Neural progenitor cell (in vitro differentiated cells): ENCODE data around the gene CDC42EP3. TPM values are rescaled to one million over a fixed set of nuclear protein-coding genes. Genes with fewer than 3 reads are reported as not detected.

Source experiments
- DNase-seq: peaks from one replicate; pipeline ENCODE4 v3.0.0-alpha.2; 2016; ENCODE audit warnings: low spot score
- H2AFZ ChIP-seq: fragments of 200-600 bp; sonication (generic); replicated peaks from 2 replicates; pipeline ENCODE4 v1.6.1; 2016; ENCODE audit warnings: antibody characterized with exemption
- H3F3A ChIP-seq: fragments of 200-600 bp; sonication (generic); 2 replicates; pipeline ENCODE4 v1.6.1; 2016; ENCODE audit warnings: antibody characterized with exemption, low read depth
- H3K27ac ChIP-seq: fragments of 200-600 bp; sonication (generic); 2 replicates; pipeline ENCODE4 v1.5.1; 2016; ENCODE audit warnings: mild to moderate bottlenecking
- H3K27me3 ChIP-seq: fragments of 200-600 bp; sonication (generic); 2 replicates; pipeline ENCODE4 v1.6.1; 2016; ENCODE audit warnings: mild to moderate bottlenecking, moderate library complexity
- H3K36me3 ChIP-seq: fragments of 200-600 bp; sonication (generic); 2 replicates; pipeline ENCODE4 v1.5.1; 2016
- H3K4me1 ChIP-seq: fragments of 200-600 bp; sonication (generic); 2 replicates; pipeline ENCODE4 v1.6.1; 2016; ENCODE audit warnings: mixed run types
- H3K4me2 ChIP-seq: fragments of 200-600 bp; sonication (generic); 2 replicates; pipeline ENCODE4 v1.6.1; 2016
- H3K4me3 ChIP-seq: fragments of 200-600 bp; sonication (generic); 2 replicates; pipeline ENCODE4 v1.5.1; 2016
- H3K79me2 ChIP-seq: fragments of 200-600 bp; sonication (generic); 2 replicates; pipeline ENCODE4 v1.6.1; 2016; ENCODE audit warnings: low read depth
- H3K9ac ChIP-seq: fragments of 200-600 bp; sonication (generic); 2 replicates; pipeline ENCODE4 v1.6.1; 2016
- H3K9me3 ChIP-seq: fragments of 200-600 bp; sonication (generic); 2 replicates; pipeline ENCODE4 v1.5.1; 2016; ENCODE audit warnings: low read depth
- H4K20me1 ChIP-seq: fragments of 200-600 bp; sonication (generic); 2 replicates; pipeline ENCODE4 v1.6.1; 2016; ENCODE audit warnings: low read depth
- H3K27ac Mint-ChIP-seq: 3 replicates; pipeline ENCODE4 v1.8.0; 2021; ENCODE audit warnings: mixed read lengths
- H3K27me3 Mint-ChIP-seq: 2 replicates; pipeline ENCODE4 v1.8.0; 2022; ENCODE audit warnings: low read depth, mild to moderate bottlenecking, inconsistent platforms, moderate library complexity, mixed read lengths; ENCODE audit not compliant: insufficient read depth
- H3K36me3 Mint-ChIP-seq: 3 replicates; pipeline ENCODE4 v1.8.0; 2021; ENCODE audit warnings: mixed read lengths
- H3K4me1 Mint-ChIP-seq: 3 replicates; pipeline ENCODE4 v1.8.0; 2021; ENCODE audit warnings: mixed read lengths
- H3K4me3 Mint-ChIP-seq: 3 replicates; pipeline ENCODE4 v1.8.0; 2021; ENCODE audit warnings: mild to moderate bottlenecking, moderate library complexity, mixed read lengths
- H3K9me3 Mint-ChIP-seq: 3 replicates; pipeline ENCODE4 v1.8.0; 2020; ENCODE audit warnings: mixed read lengths
- CTCF ChIP-seq: fragments of 200-600 bp; sonication (generic); IDR thresholded peaks from 2 replicates; pipeline ENCODE4 v1.5.1; 2017; ENCODE audit warnings: antibody characterized with exemption, mild to moderate bottlenecking
- EZH2 ChIP-seq: fragments of 200-600 bp; sonication (generic); IDR thresholded peaks from 2 replicates; pipeline ENCODE4 v1.6.1; 2017; ENCODE audit warnings: antibody characterized with exemption, mild to moderate bottlenecking, moderate library complexity
- EZH2phosphoT487 ChIP-seq: fragments of 200-600 bp; sonication (generic); IDR thresholded peaks from 2 replicates; pipeline ENCODE4 v1.6.1; 2017; ENCODE audit warnings: antibody characterized with exemption
- total RNA-seq: library from RNA; depleted of rRNA; stranded (reverse); fragments of >200 nt; gene quantifications from 2 replicates; pipeline ENCODE4 v1.2.3, GENCODE V29; 2015; ENCODE audit warnings: low replicate concordance

Gene CDC42EP3
- total RNA-seq, 1 donor from 2014 or later = 21.2 TPM

DNA sequence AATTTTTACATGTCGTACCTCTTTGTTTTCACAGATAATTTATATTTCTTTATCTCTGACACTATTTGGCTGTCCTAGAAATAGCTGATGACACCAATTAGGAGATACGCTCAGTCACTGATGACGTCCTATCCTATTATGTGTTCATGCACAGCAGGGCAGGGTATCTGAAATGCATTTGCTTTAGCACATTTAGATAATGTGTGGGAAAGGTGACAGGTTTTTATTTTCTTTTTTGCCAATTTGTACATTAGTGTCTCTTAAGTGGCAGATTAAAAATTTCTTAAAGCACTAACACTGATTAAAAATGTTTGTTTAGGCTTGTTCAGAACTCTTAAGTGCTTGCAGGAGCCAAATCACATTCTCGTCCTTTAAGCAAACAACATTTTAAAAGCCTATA, 39.7 kb downstream of the CDC42EP3 start:
- H3K9me3 Mint-ChIP-seq = no peaks in the 10 kb centered on the region
- DNase-seq = no peak
- TF ChIP-seq CTCF (no peak), EZH2 (no peak), EZH2phosphoT487 (no peak)
- no peak overlapping the region for H3K4me2 ChIP-seq
- no peaks in the 10 kb centered on the region for H3K9me3 ChIP-seq
- H3K27me3 ChIP-seq = no peaks in the 10 kb centered on the region
- no peak overlapping the region for H3K27ac Mint-ChIP-seq
- no peak overlapping the region for H3K4me3 Mint-ChIP-seq
- H3K27ac ChIP-seq = no peak overlapping the region
- no peak overlapping the region for H3K4me3 ChIP-seq
- no peaks in the 10 kb centered on the region for H3K79me2 ChIP-seq
- peaks cover 5% of the 10 kb centered on the region for H3K27me3 Mint-ChIP-seq
- H3F3A ChIP-seq = no peaks in the 10 kb centered on the region
- H3K9ac ChIP-seq = no peak overlapping the region
- H3K36me3 Mint-ChIP-seq = no peaks in the 10 kb centered on the region
- no peak overlapping the region for H2AFZ ChIP-seq
- H3K4me1 Mint-ChIP-seq = peaks cover 11% of the 10 kb centered on the region
- H4K20me1 ChIP-seq = no peaks in the 10 kb centered on the region
- no peaks in the 10 kb centered on the region for H3K36me3 ChIP-seq
- H3K4me1 ChIP-seq = no peaks in the 10 kb centered on the region

- no peak overlapping the region for H3K4me2 ChIP-seq
- no peak overlapping the region for H2AFZ ChIP-seq
- Mint-ChIP-seq H3K4me1 (peaks cover 7% of the 10 kb centered on the region), H3K27ac (no peak overlapping the region), H3K9me3 (no peaks in the 10 kb centered on the region), H3K36me3 (no peaks in the 10 kb centered on the region), H3K27me3 (peaks cover 5% of the 10 kb centered on the region), H3K4me3 (no peak overlapping the region)
- no peaks in the 10 kb centered on the region for H3K79me2 ChIP-seq
- no peaks in the 10 kb centered on the region for H3K4me1 ChIP-seq
- no peaks in the 10 kb centered on the region for H4K20me1 ChIP-seq
- H3K36me3 ChIP-seq = no peaks in the 10 kb centered on the region
- H3F3A ChIP-seq = no peaks in the 10 kb centered on the region
- no peaks in the 10 kb centered on the region for H3K27me3 ChIP-seq
- H3K4me3 ChIP-seq = no peak overlapping the region
- no peak for TF ChIP-seq EZH2
- no peak for TF ChIP-seq CTCF
- no peak for TF ChIP-seq EZH2phosphoT487
- no peak overlapping the region for H3K9ac ChIP-seq
- no peaks in the 10 kb centered on the region for H3K9me3 ChIP-seq
- DNase-seq = no peak
- no peak overlapping the region for H3K27ac ChIP-seq
These were observed 40.1 kb downstream of the CDC42EP3 start for GRCh38 chr2:37631292-37631691.

- Histone ChIP-seq H3K4me3 (no peak overlapping the region), H3K27ac (no peak overlapping the region), H2AFZ (no peak overlapping the region), H3K4me1 (no peaks in the 10 kb centered on the region), H4K20me1 (no peaks in the 10 kb centered on the region), H3F3A (no peaks in the 10 kb centered on the region), H3K27me3 (no peaks in the 10 kb centered on the region), H3K9me3 (no peaks in the 10 kb centered on the region), H3K4me2 (no peak overlapping the region), H3K79me2 (no peaks in the 10 kb centered on the region), H3K36me3 (no peaks in the 10 kb centered on the region), H3K9ac (no peak overlapping the region)
- H3K9me3 Mint-ChIP-seq = no peaks in the 10 kb centered on the region
- H3K36me3 Mint-ChIP-seq = no peaks in the 10 kb centered on the region
- H3K27me3 Mint-ChIP-seq = peaks cover 5% of the 10 kb centered on the region
- TF ChIP-seq EZH2 = no peak
- H3K4me1 Mint-ChIP-seq = peaks cover 9% of the 10 kb centered on the region
- no peak overlapping the region for H3K27ac Mint-ChIP-seq
- no peak for DNase-seq
- H3K4me3 Mint-ChIP-seq = no peak overlapping the region
These were observed 40.7 kb downstream of the CDC42EP3 start for GRCh38 chr2:37630776-37631175.

- Histone ChIP-seq H3K4me2 (no peak overlapping the region), H3K4me1 (no peaks in the 10 kb centered on the region), H3K36me3 (no peaks in the 10 kb centered on the region), H3F3A (no peaks in the 10 kb centered on the region), H3K79me2 (no peaks in the 10 kb centered on the region), H4K20me1 (no peaks in the 10 kb centered on the region), H3K9ac (no peak overlapping the region), H2AFZ (no peak overlapping the region), H3K27ac (no peak overlapping the region), H3K4me3 (no peak overlapping the region), H3K27me3 (no peaks in the 10 kb centered on the region), H3K9me3 (no peaks in the 10 kb centered on the region)
- Mint-ChIP-seq H3K4me1 (peaks cover 10% of the 10 kb centered on the region), H3K27me3 (peaks cover 5% of the 10 kb centered on the region), H3K27ac (no peak overlapping the region), H3K36me3 (no peaks in the 10 kb centered on the region), H3K9me3 (no peaks in the 10 kb centered on the region), H3K4me3 (no peak overlapping the region)
- TF ChIP-seq EZH2phosphoT487 = no peak
- TF ChIP-seq EZH2 = no peak
- TF ChIP-seq CTCF = no peak
- no peak for DNase-seq
These were observed 41.1 kb downstream of the CDC42EP3 start for GRCh38 chr2:37630301-37630700.
